ENCODE results near the gene RFPL2.
"Not testable (repeated sequence)": the region's sequence is repeated elsewhere in the genome, so short reads cannot be mapped to it uniquely, and the experiment has no call there.

Gene RFPL2

GRCh38 chr22:32205974-32206773 lies 1.3 kb upstream of the RFPL2 start:
- no peak for DNase-seq

- peak; percentile 49 for DNase-seq
Measured at GRCh38 chr22:32204040-32204855, 625 bp downstream of the RFPL2 start.

GRCh38 chr22:32203181-32204039 lies 1.5 kb downstream of the RFPL2 start:
- no peak for DNase-seq

- DNase-seq, result peak; percentile 73
Measured at GRCh38 chr22:32202539-32203180, 2.2 kb downstream of the RFPL2 start.

- no peak for DNase-seq
Measured at GRCh38 chr22:32202161-32202538, 2.7 kb downstream of the RFPL2 start.

GRCh38 chr22:32200752-32201151 lies 4.1 kb downstream of the RFPL2 start:
- DNase-seq, result no peak

- no peak for DNase-seq
Measured at GRCh38 chr22:32199961-32200360, 4.9 kb downstream of the RFPL2 start.

- DNase-seq, result no peak
Measured at GRCh38 chr22:32199341-32199740, 5.5 kb downstream of the RFPL2 start.

GRCh38 chr22:32197553-32198226 lies 7.2 kb downstream of the RFPL2 start:
- DNase-seq, result not testable (repeated sequence)

GRCh38 chr22:32195900-32196299 lies 9.0 kb downstream of the RFPL2 start:
- not testable (repeated sequence) for DNase-seq

GRCh38 chr22:32193346-32193745 lies 11.5 kb downstream of the RFPL2 start:
- DNase-seq, result not testable (repeated sequence)

- not testable (repeated sequence) for DNase-seq
Measured at GRCh38 chr22:32191021-32191420, 13.9 kb downstream of the RFPL2 start.

- DNase-seq, result no peak
Measured at GRCh38 chr22:32185821-32186220, 19.1 kb downstream of the RFPL2 start.

GRCh38 chr22:32183625-32184024 lies 21.2 kb downstream of the RFPL2 start:
- DNase-seq, result no peak

GRCh38 chr22:32181043-32181442 lies 23.8 kb downstream of the RFPL2 start:
- no peak for DNase-seq

GRCh38 chr22:32177221-32177765 lies 27.6 kb downstream of the RFPL2 start:
- no peak for DNase-seq

- peak; percentile 71 for DNase-seq
Measured at GRCh38 chr22:32175683-32176644, 28.9 kb downstream of the RFPL2 start.

- DNase-seq, result peak; percentile 10
Measured at GRCh38 chr22:32175115-32175514, 29.8 kb downstream of the RFPL2 start.

GRCh38 chr22:32165681-32166080 lies 39.2 kb downstream of the RFPL2 start:
- DNase-seq, result no peak

Measured in retina (tissue), 1 donor.